ENCODE data around the gene SIGLEC9. TPM values are rescaled to one million over a fixed set of nuclear protein-coding genes. Genes with fewer than 3 reads are reported as not detected.

SIGLEC9 gene
- total RNA-seq, 6 experiments from 2014 or later, result 3.8 to 7.9 (median 4.1) TPM

DNA sequence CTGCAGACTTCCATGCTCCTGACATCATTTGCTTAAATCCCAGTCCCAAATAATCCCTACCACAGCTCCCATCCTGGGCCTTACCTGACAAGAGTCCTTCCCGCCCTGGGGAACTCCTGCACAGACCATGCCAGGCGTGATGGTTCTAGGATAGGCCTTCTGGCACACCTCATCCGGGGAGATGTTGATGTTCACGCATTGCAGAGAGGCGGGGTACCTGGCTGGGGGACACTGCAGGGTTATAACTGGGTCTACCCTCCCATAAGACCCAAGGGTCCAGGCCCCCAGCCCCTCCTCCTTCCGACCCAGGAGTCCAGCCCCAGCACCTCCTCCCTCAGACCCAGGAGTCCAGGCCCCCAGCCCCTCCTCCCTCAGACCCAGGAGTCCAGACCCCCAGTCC lies 46.0 kb upstream of the SIGLEC9 start:
- DNase-seq (no peak), ATAC-seq (no peak)
- WGBS (ENCODE audit: insufficient coverage, low coverage, low lambda C conversion rate, missing lambda C conversion rate), result no CpG with 5 or more reads among the region's 6 CpGs
- H3K36me3 ChIP-seq, result no peaks in the 10 kb centered on the region
- peaks cover 0 to 2% (median 0%) of the 10 kb centered on the region in 4 donors for H3K9me3 ChIP-seq
- H3K4me1 ChIP-seq, result no peaks in the 10 kb centered on the region
- H3K27ac ChIP-seq, result no peak overlapping the region
- H3K27me3 ChIP-seq, result no peaks in the 10 kb centered on the region
- TF ChIP-seq POLR2A (IDR thresholded peaks at IDR 0.05), result no peak
- TF ChIP-seq, protein P1, sequence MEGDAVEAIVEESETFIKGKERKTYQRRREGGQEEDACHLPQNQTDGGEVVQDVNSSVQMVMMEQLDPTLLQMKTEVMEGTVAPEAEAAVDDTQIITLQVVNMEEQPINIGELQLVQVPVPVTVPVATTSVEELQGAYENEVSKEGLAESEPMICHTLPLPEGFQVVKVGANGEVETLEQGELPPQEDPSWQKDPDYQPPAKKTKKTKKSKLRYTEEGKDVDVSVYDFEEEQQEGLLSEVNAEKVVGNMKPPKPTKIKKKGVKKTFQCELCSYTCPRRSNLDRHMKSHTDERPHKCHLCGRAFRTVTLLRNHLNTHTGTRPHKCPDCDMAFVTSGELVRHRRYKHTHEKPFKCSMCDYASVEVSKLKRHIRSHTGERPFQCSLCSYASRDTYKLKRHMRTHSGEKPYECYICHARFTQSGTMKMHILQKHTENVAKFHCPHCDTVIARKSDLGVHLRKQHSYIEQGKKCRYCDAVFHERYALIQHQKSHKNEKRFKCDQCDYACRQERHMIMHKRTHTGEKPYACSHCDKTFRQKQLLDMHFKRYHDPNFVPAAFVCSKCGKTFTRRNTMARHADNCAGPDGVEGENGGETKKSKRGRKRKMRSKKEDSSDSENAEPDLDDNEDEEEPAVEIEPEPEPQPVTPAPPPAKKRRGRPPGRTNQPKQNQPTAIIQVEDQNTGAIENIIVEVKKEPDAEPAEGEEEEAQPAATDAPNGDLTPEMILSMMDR (IDR thresholded peaks at IDR 0.05), result no peak
- intact Hi-C loops (cut with DNase I), result no loop called here
- H3K4me3 ChIP-seq, result no peak overlapping the region

DNA sequence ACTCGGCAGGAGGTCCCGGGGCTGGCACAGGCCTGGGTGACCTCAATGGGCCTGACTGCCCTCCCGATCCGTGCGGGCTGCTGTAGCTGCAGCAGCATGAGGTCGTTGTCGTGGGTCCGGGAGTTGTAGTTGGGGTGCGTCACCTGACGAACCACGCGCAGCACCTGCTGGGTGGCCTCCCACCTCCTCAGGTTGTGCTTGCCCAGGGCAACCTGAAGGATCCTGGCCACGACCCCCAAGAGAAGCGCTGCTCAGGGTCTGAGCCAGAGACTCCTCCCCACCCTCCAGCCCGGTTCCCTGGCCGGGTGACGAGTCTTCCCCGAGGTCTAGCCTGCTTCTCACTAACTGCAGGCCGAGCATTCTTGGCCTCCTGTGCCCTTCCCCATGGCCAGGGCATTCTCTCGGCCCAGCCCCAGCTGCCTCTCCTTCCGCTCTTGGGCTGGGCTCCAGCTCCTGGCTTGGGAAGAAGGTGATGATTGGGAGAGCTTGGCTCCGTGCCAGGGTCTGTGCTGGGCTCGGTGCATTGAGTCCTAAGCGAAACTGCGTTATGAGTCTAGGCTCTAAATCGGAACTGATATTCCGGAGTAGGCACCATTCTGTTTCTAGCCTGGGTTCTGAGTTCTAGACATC lies 45.1 kb upstream of the SIGLEC9 start:
- no peaks in the 10 kb centered on the region for H3K9me3 ChIP-seq
- H3K36me3 ChIP-seq, result no peaks in the 10 kb centered on the region
- H3K4me1 ChIP-seq, result no peaks in the 10 kb centered on the region
- intact Hi-C loops (cut with DNase I), result no loop called here
- ATAC-seq, result no peak
- H3K4me3 ChIP-seq, result no peak overlapping the region
- 56% methylated on average over 4 of the region's 27 CpGs for WGBS (ENCODE audit: insufficient coverage, low coverage, low lambda C conversion rate, missing lambda C conversion rate)
- DNase-seq, result no peak
- no peaks in the 10 kb centered on the region for H3K27me3 ChIP-seq
- H3K27ac ChIP-seq, result no peak overlapping the region
- TF ChIP-seq, protein P1 (IDR thresholded peaks at IDR 0.05), result no peak
- no peak for TF ChIP-seq POLR2A (IDR thresholded peaks at IDR 0.05)

DNA sequence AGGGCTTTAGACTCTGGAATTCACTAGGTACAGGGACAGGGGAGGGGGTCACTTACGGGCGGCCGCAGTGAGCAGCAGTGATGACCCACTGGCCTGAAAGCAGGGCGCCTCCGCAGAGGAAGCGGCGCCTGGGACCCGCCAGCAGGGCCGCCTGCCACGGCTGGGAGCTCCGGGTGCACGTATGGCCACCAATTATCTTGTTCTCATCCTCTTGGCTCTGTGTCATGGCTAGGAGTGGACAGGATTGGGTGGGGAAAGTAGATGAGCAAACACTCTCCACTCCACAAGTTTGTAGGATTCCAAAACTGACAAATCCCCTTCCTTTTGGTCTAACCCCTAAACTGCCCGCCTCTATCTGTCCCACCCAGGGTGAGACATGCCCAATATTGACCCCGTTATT lies 43.2 kb upstream of the SIGLEC9 start:
- Histone ChIP-seq H3K27ac (no peak overlapping the region), H3K4me3 (no peak overlapping the region), H3K9me3 (no peaks in the 10 kb centered on the region), H3K27me3 (no peaks in the 10 kb centered on the region), H3K4me1 (no peaks in the 10 kb centered on the region), H3K36me3 (no peaks in the 10 kb centered on the region)
- intact Hi-C loops (cut with DNase I), result no loop called here
- ATAC-seq (no peak), DNase-seq (no peak)
- TF ChIP-seq, protein P1 (IDR thresholded peaks at IDR 0.05), result no peak
- 83% methylated on average over 1 of the region's 14 CpGs for WGBS (ENCODE audit: insufficient coverage, low coverage, low lambda C conversion rate, missing lambda C conversion rate)

DNA sequence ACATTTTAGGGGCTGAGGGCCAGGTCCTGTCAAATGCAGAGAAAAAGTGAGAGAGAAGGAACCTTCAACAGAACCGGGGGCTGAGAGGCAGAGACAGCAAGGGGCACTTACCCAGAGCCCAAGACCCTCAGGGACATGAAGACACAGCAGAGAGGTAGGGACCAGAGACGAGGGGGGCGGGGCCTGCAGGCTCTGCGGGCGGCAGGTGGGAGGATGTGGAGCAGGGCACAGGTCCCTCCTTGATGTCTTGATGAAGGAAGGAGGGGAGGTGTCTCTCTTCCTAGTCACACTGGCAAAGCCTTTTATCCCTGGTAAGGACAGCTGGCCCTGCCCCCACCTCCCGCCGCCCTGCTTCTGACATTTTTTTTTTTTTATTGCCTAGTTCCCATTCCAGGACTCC lies 42.1 kb upstream of the SIGLEC9 start, which contains the start of gene KLK14:
KLK14 (minus strand) TSS at position 277 of the 400 bp plus-strand sequence; CDS start at position 4, 273 bp downstream.
- H3K27me3 ChIP-seq, result no peaks in the 10 kb centered on the region
- no peak for ATAC-seq
- no peaks in the 10 kb centered on the region for H3K9me3 ChIP-seq

More for the DNA sequence above, 42.1 kb upstream of the SIGLEC9 start, which contains the start of gene KLK14:
- WGBS (ENCODE audit: insufficient coverage, low coverage, low lambda C conversion rate, missing lambda C conversion rate), result 26% methylated on average over 3 of the region's 7 CpGs
- Histone ChIP-seq H3K36me3 (no peaks in the 10 kb centered on the region), H3K27ac (no peak within 1 kb of the TSS), H3K4me1 (no peaks in the 10 kb centered on the region), H3K4me3 (no peak within 1 kb of the TSS)
- DNase-seq, result no peak
- intact Hi-C loops (cut with DNase I), result no loop called here
- no peak for TF ChIP-seq POLR2A (IDR thresholded peaks at IDR 0.05)
- TF ChIP-seq, protein P1 (IDR thresholded peaks at IDR 0.05), result no peak
